ENCODE data around the gene RHBG.
"Not testable (repeated sequence)": the region's sequence is repeated elsewhere in the genome, so short reads cannot be mapped to it uniquely, and the experiment has no call there.

The RHBG gene

GRCh38 chr1:156359249-156359648 is 9.8 kb upstream of the RHBG start:
- TF ChIP-seq Cebpa-rat (IDR thresholded peaks at IDR 0.05) = no peak
- no peak overlapping the region for H3K27ac ChIP-seq
- H3K4me3 ChIP-seq = no peak overlapping the region
- no peak overlapping the region for H3K4me2 ChIP-seq
- peaks cover 38% of the 10 kb centered on the region for H3K27me3 ChIP-seq
- H4K20me1 ChIP-seq = no peaks in the 10 kb centered on the region
- H3K4me1 ChIP-seq = peaks cover 7% of the 10 kb centered on the region; the same call in 1 of the 2 replicates
- H3K9ac ChIP-seq = no peak overlapping the region
- H3K36me3 ChIP-seq = no peaks in the 10 kb centered on the region
- no peaks in the 10 kb centered on the region for H3K9me3 ChIP-seq

GRCh38 chr1:156359973-156360372 is 9.0 kb upstream of the RHBG start:
- TF ChIP-seq Cebpa-rat (IDR thresholded peaks at IDR 0.05) = no peak
- no peaks in the 10 kb centered on the region for H3K36me3 ChIP-seq

GRCh38 chr1:156360534-156360933 is 8.5 kb upstream of the RHBG start:
- H3K27me3 ChIP-seq = peaks cover 30% of the 10 kb centered on the region
- no peak overlapping the region for H3K4me3 ChIP-seq
- H4K20me1 ChIP-seq = no peaks in the 10 kb centered on the region
- H3K36me3 ChIP-seq = no peaks in the 10 kb centered on the region
- H3K9me3 ChIP-seq = no peaks in the 10 kb centered on the region
- TF ChIP-seq Cebpa-rat (IDR thresholded peaks at IDR 0.05) = no peak
- no peak overlapping the region for H3K27ac ChIP-seq
- H3K4me2 ChIP-seq = no peak overlapping the region
- peaks cover 7% of the 10 kb centered on the region; the same call in 1 of the 2 replicates for H3K4me1 ChIP-seq
- no peak overlapping the region for H3K9ac ChIP-seq

More at GRCh38 chr1:156359973-156360372, 9.0 kb upstream of the RHBG start:
- Histone ChIP-seq H3K4me2 (no peak overlapping the region), H3K9ac (no peak overlapping the region), H3K4me3 (no peak overlapping the region), H3K9me3 (no peaks in the 10 kb centered on the region), H3K4me1 (peaks cover 7% of the 10 kb centered on the region; the same call in 1 of the 2 replicates), H3K27ac (no peak overlapping the region), H4K20me1 (no peaks in the 10 kb centered on the region), H3K27me3 (peaks cover 36% of the 10 kb centered on the region)

GRCh38 chr1:156365754-156366153 is 3.3 kb upstream of the RHBG start:
- no peaks in the 10 kb centered on the region for H4K20me1 ChIP-seq
- 0 out of 2 replicates have a peak, but pooled peaks cover 6% of the 10 kb centered on the region for H3K4me1 ChIP-seq
- no peak overlapping the region for H3K9ac ChIP-seq
- H3K27ac ChIP-seq = no peak overlapping the region
- H3K4me3 ChIP-seq = no peak overlapping the region
- no peak overlapping the region for H3K4me2 ChIP-seq
- no peak for TF ChIP-seq Cebpa-rat (IDR thresholded peaks at IDR 0.05)
- no peaks in the 10 kb centered on the region for H3K9me3 ChIP-seq
- no peaks in the 10 kb centered on the region for H3K36me3 ChIP-seq
- peaks cover 35% of the 10 kb centered on the region for H3K27me3 ChIP-seq

- H3K4me2 ChIP-seq = no peak overlapping the region
Measured at GRCh38 chr1:156366378-156367166, 2.4 kb upstream of the RHBG start.

GRCh38 chr1:156367383-156368156 is 1.4 kb upstream of the RHBG start:
- Histone ChIP-seq H3K27me3 (peaks cover 35% of the 10 kb centered on the region), H3K9ac (no peak overlapping the region), H4K20me1 (no peaks in the 10 kb centered on the region), H3K4me2 (no peak overlapping the region), H3K9me3 (no peaks in the 10 kb centered on the region), H3K4me3 (no peak overlapping the region), H3K36me3 (no peaks in the 10 kb centered on the region), H3K4me1 (0 out of 2 replicates have a peak, but pooled peaks cover 6% of the 10 kb centered on the region), H3K27ac (no peak overlapping the region)
- no peak for TF ChIP-seq Cebpa-rat (IDR thresholded peaks at IDR 0.05)

More at GRCh38 chr1:156366378-156367166, 2.4 kb upstream of the RHBG start:
- TF ChIP-seq Cebpa-rat (IDR thresholded peaks at IDR 0.05) = no peak
- peaks cover 35% of the 10 kb centered on the region for H3K27me3 ChIP-seq
- no peak overlapping the region for H3K4me3 ChIP-seq
- no peaks in the 10 kb centered on the region for H4K20me1 ChIP-seq
- H3K9me3 ChIP-seq = no peaks in the 10 kb centered on the region
- no peak overlapping the region for H3K27ac ChIP-seq
- 0 out of 2 replicates have a peak, but pooled peaks cover 6% of the 10 kb centered on the region for H3K4me1 ChIP-seq
- H3K36me3 ChIP-seq = no peaks in the 10 kb centered on the region
- H3K9ac ChIP-seq = no peak overlapping the region

- no peak overlapping the region for H3K9ac ChIP-seq
- no peak overlapping the region for H3K4me3 ChIP-seq
- H3K4me1 ChIP-seq = 0 out of 2 replicates have a peak, but pooled peaks cover 6% of the 10 kb centered on the region
- H3K4me2 ChIP-seq = no peak overlapping the region
- H4K20me1 ChIP-seq = no peaks in the 10 kb centered on the region
- no peaks in the 10 kb centered on the region for H3K36me3 ChIP-seq
- peaks cover 35% of the 10 kb centered on the region for H3K27me3 ChIP-seq
- H3K27ac ChIP-seq = no peak overlapping the region
- H3K9me3 ChIP-seq = no peaks in the 10 kb centered on the region
- TF ChIP-seq Cebpa-rat (IDR thresholded peaks at IDR 0.05) = no peak
Measured at GRCh38 chr1:156368157-156368658, 803 bp upstream of the RHBG start.

- H3K9ac ChIP-seq, H3K4me3 ChIP-seq, H3K4me2 ChIP-seq, H3K4me1 ChIP-seq, H3K36me3 ChIP-seq, H4K20me1 ChIP-seq, H3K27ac ChIP-seq, H3K9me3 ChIP-seq: not testable (repeated sequence)
- H3K27me3 ChIP-seq = peaks cover 35% of the 10 kb centered on the region
Measured at GRCh38 chr1:156369685-156370286, 775 bp downstream of the RHBG start.

GRCh38 chr1:156371553-156372264 is 2.7 kb downstream of the RHBG start:
- Histone ChIP-seq H3K27me3 (peaks cover 35% of the 10 kb centered on the region), H3K4me2 (no peak overlapping the region), H3K4me1 (0 out of 2 replicates have a peak, but pooled peaks cover 6% of the 10 kb centered on the region), H3K36me3 (no peaks in the 10 kb centered on the region), H3K9me3 (no peaks in the 10 kb centered on the region), H3K4me3 (no peak overlapping the region), H3K9ac (no peak overlapping the region), H3K27ac (no peak overlapping the region), H4K20me1 (no peaks in the 10 kb centered on the region)
- no peak for TF ChIP-seq Cebpa-rat (IDR thresholded peaks at IDR 0.05)
